Activated T-helper 17 cell treated with anti-CD3 and anti-CD28 coated beads, Interleukin-2, amount 50 U/mL, for 72 hours (primary cell): ENCODE data around the gene AKAP6. TPM values are rescaled to one million over a fixed set of nuclear protein-coding genes. Genes with fewer than 3 reads are reported as not detected.
"Not testable (repeated sequence)": the region's sequence is repeated elsewhere in the genome, so short reads cannot be mapped to it uniquely, and the experiment has no call there.

Source experiments
- ATAC-seq: fragments of 150-1000 bp; cut with Tn5 transposase; replicated peaks from 2 replicates; pipeline ENCODE4 v1.10.0; 2021; ENCODE audit warnings: mild to moderate bottlenecking, moderate library complexity
- H3K27ac Mint-ChIP-seq: one replicate; pipeline ENCODE4 v1.8.0; 2022; ENCODE audit warnings: mixed read lengths
- H3K27me3 Mint-ChIP-seq: one replicate; pipeline ENCODE4 v1.8.0; 2022; ENCODE audit warnings: mixed read lengths
- H3K36me3 Mint-ChIP-seq: one replicate; pipeline ENCODE4 v1.8.0; 2022; ENCODE audit warnings: low read depth, mild to moderate bottlenecking, mixed read lengths
- H3K4me1 Mint-ChIP-seq: one replicate; pipeline ENCODE4 v1.8.0; 2022; ENCODE audit warnings: mixed read lengths
- H3K4me3 Mint-ChIP-seq: one replicate; pipeline ENCODE4 v1.8.0; 2022; ENCODE audit warnings: mild to moderate bottlenecking, mixed read lengths
- H3K9me3 Mint-ChIP-seq: one replicate; pipeline ENCODE4 v1.8.0; 2022; ENCODE audit warnings: mixed read lengths
- total RNA-seq, 2 donors: library from RNA; stranded (reverse); gene quantifications; one replicate each; pipeline ENCODE4 v1.2.3, GENCODE V29; 2022

The AKAP6 gene
- total RNA-seq, 2 donors from 2014 or later, result 1.1 to 2.1 TPM

- H3K9me3 Mint-ChIP-seq, result no peaks in the 10 kb centered on the region
- no peaks in the 10 kb centered on the region for H3K4me1 Mint-ChIP-seq
- H3K27me3 Mint-ChIP-seq, result peaks cover 3% of the 10 kb centered on the region
- peak; percentile 57 for ATAC-seq
- H3K4me3 Mint-ChIP-seq, result no peak overlapping the region
- H3K27ac Mint-ChIP-seq, result no peak overlapping the region
- no peaks in the 10 kb centered on the region for H3K36me3 Mint-ChIP-seq
These were observed 247.1 kb downstream of the AKAP6 start for GRCh38 chr14:32576088-32576795.

GRCh38 chr14:32576977-32577376 lies 247.9 kb downstream of the AKAP6 start:
- Mint-ChIP-seq H3K4me3 (no peak overlapping the region), H3K27me3 (peaks cover 3% of the 10 kb centered on the region), H3K27ac (no peak overlapping the region)

DNA sequence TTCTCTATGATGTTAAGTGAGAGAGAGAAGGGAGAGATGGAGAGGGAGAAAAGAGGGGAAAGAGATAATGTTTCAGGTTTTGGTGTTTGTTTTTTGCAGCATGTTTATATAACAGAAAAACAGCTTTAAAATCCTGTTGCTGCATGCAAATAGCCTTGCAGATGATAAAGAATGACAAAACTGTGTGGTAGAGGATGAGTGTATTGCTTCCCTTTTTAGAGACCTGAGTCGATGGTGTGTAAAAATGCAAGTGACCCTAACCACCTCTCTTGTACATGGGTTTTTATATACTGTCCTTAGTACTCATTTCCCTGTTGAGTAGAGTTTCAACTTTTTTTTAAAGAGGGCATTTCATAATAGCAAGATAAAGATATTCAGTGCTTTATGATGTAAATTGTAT lies 249.1 kb downstream of the AKAP6 start:
- Mint-ChIP-seq H3K4me3 (no peak overlapping the region), H3K27me3 (peaks cover 3% of the 10 kb centered on the region), H3K27ac (no peak overlapping the region), H3K36me3 (no peaks in the 10 kb centered on the region), H3K9me3 (no peaks in the 10 kb centered on the region), H3K4me1 (no peaks in the 10 kb centered on the region)
- ATAC-seq, result peak; percentile 47

More at GRCh38 chr14:32576977-32577376, 247.9 kb downstream of the AKAP6 start:
- no peak for ATAC-seq
- Mint-ChIP-seq H3K4me1 (no peaks in the 10 kb centered on the region), H3K9me3 (no peaks in the 10 kb centered on the region), H3K36me3 (no peaks in the 10 kb centered on the region)

DNA sequence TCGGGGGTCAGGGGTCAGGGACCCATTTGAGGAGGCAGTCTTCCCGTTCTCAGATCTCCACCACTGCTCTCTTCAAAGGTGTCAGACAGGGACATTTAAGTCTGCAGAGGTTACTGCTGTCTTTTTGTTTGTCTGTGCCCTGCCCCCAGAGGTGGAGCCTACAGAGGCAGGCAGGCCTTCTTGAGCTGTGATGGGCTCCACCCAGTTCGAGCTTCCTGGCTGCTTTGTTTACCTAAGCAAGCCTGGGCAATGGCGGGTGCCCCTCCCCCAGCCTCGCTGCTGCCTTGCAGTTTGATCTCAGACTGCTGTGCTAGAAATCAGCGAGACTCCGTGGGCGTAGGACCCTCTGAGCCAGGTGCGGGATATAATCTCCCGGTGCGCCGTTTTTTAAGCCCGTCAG lies 254.3 kb downstream of the AKAP6 start:
- not testable (repeated sequence) for ATAC-seq, H3K36me3 Mint-ChIP-seq, H3K4me3 Mint-ChIP-seq, H3K4me1 Mint-ChIP-seq, H3K9me3 Mint-ChIP-seq, H3K27ac Mint-ChIP-seq
- H3K27me3 Mint-ChIP-seq, result peaks cover 15% of the 10 kb centered on the region

DNA sequence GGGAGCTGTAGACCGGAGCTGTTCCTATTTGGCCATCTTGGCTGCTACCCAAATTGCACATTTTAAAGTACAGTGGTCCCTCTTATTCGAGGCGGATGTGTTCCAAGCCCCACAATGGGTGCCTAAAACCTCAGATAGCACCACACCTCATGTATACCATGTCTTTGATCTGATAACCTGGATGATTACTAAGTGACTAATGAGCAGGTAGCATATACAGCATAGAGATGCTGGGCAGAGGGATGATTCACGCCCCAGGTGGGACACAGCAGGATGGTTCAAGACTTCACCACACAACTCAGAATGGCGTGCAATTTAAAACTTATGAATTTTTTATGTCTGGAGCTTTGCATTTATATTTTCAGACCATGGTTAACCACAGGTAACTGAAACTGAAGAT lies 255.0 kb downstream of the AKAP6 start:
- H3K4me3 Mint-ChIP-seq, result no peak overlapping the region
- no peaks in the 10 kb centered on the region for H3K4me1 Mint-ChIP-seq
- no peaks in the 10 kb centered on the region for H3K36me3 Mint-ChIP-seq
- peaks cover 15% of the 10 kb centered on the region for H3K27me3 Mint-ChIP-seq
- no peak for ATAC-seq
- H3K9me3 Mint-ChIP-seq, result peaks cover 6% of the 10 kb centered on the region
- no peak overlapping the region for H3K27ac Mint-ChIP-seq

GRCh38 chr14:32587461-32587860 lies 258.4 kb downstream of the AKAP6 start:
- peaks cover 15% of the 10 kb centered on the region for H3K27me3 Mint-ChIP-seq
- no peaks in the 10 kb centered on the region for H3K36me3 Mint-ChIP-seq
- H3K27ac Mint-ChIP-seq, result no peak overlapping the region
- H3K4me1 Mint-ChIP-seq, result no peaks in the 10 kb centered on the region
- H3K4me3 Mint-ChIP-seq, result no peak overlapping the region
- no peak for ATAC-seq
- peaks cover 6% of the 10 kb centered on the region for H3K9me3 Mint-ChIP-seq

DNA sequence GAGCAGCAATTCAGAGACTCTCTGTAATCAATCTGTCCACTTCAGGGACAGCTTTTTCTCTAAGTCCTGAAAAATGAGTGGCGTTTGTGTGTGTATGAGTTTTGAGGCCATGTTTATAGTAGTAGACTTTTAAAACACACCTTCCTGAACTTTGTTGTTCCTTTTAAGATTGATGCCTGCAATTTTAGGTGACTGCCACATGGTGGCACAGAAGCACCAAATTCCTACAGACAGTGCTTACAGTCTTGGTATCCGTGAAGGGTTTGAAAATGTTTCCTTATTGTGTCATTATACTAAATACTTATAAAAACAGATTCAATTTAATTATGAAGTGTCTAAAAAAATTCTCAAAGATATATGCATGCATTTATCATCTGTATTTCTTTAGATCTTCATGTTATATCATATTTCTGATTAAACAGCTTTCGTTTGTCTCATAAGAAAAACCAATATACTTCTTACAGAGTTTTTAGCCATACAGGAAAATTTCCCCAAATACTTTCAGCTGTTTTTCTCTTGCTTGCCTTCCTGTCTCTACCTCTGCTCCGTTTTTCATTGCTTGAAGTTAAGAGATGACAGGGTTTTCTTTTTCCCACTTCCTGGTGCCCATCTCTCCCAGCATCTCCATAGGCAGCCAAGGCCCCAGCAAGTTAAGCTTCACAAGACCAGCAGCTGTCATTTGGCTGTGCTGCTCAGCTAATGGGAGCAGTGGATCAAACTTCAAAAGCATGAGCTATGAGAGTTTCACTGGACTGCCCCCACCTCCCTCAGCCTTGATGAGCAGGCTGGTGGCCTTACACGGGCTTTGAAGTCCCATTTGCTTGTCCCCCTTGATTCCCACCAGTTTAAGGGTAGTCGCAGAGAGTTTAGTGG lies 259.6 kb downstream of the AKAP6 start:
- no peak for ATAC-seq
- Mint-ChIP-seq H3K4me3 (no peak overlapping the region), H3K9me3 (peaks cover 6% of the 10 kb centered on the region), H3K27me3 (peaks cover 15% of the 10 kb centered on the region), H3K4me1 (no peaks in the 10 kb centered on the region), H3K27ac (no peak overlapping the region), H3K36me3 (no peaks in the 10 kb centered on the region)

DNA sequence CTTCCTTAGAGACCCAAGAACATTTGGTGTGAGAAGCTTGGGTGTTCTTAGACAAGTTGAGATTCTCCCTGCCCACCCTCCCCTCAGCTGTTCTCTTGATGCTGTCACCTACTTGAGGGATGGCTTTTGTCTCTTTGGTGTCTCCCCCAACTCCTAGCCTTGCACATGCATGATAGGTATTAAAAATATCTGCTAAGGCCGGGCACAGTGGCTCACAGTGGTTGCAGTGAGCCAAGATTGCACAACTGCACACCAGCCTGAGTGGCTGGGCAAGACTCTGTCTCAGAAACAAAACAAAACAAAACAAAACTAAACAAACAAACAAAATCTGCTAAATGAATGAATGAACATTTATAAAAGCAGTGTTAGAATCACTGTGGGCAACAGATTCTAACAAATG lies 261.1 kb downstream of the AKAP6 start:
- Mint-ChIP-seq H3K27ac (no peak overlapping the region), H3K27me3 (peaks cover 18% of the 10 kb centered on the region), H3K9me3 (peaks cover 6% of the 10 kb centered on the region), H3K4me1 (no peaks in the 10 kb centered on the region), H3K4me3 (no peak overlapping the region), H3K36me3 (no peaks in the 10 kb centered on the region)
- ATAC-seq, result no peak

DNA sequence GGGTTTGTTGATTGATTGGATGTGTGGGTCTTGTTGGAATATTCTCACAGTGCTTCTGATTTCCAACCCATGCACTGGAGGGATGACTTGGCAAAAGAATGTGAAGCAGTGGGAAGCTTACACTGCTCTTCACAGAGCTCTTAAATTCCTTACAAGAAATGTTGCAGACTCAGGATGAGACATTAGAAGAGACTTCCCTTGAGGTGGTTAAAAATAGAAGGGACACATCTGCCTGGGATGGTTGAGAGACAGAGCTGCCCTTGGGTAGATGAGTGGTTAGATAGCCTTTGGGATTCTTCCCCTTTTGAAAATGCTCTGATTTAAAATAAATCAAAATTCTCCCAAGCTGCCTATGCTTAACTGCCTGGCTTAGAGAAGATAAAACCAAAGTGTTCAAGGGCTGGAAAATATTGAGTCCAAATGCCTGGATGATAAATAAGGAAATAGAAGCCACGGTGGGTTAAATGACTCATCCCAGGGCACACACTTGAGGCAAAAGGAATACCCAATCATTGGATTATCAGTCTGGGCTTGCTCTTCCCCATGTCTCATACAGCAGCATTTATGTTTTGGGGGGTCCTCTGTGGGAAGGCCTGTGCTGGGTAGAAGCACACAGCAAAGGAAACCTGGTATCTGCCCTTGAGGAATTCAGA lies 264.3 kb downstream of the AKAP6 start:
- H3K36me3 Mint-ChIP-seq, result no peaks in the 10 kb centered on the region
- H3K27ac Mint-ChIP-seq, result no peak overlapping the region
- no peak for ATAC-seq
- H3K9me3 Mint-ChIP-seq, result peaks cover under 1% of the 10 kb centered on the region
- peaks cover 3% of the 10 kb centered on the region for H3K27me3 Mint-ChIP-seq
- no peak overlapping the region for H3K4me3 Mint-ChIP-seq
- no peaks in the 10 kb centered on the region for H3K4me1 Mint-ChIP-seq

- ATAC-seq, result no peak
- no peak overlapping the region for H3K27ac Mint-ChIP-seq
- H3K4me3 Mint-ChIP-seq, result no peak overlapping the region
- no peaks in the 10 kb centered on the region for H3K9me3 Mint-ChIP-seq
- peaks cover 3% of the 10 kb centered on the region for H3K27me3 Mint-ChIP-seq
- H3K4me1 Mint-ChIP-seq, result no peaks in the 10 kb centered on the region
- no peaks in the 10 kb centered on the region for H3K36me3 Mint-ChIP-seq
These were observed 265.7 kb downstream of the AKAP6 start for GRCh38 chr14:32594766-32595165.

DNA sequence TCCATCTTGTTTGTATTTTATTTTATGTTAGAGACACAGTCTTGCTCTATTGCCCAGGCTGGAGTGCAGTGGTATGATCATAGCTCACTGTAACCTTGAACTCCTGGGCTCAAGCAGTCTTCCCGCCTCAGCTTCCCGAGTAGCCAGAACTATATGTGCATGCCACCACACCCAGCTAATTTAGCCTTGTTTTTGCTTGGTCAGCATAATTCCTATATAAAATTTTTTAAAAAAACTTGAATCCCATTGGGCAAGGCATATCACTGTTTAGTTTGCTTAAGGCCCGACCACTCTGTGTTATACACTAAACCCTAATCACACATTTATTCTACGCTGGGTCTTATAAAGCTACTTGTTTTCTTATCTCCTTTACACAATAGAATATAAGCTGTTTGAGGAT lies 266.4 kb downstream of the AKAP6 start:
- peaks cover 3% of the 10 kb centered on the region for H3K27me3 Mint-ChIP-seq
- H3K36me3 Mint-ChIP-seq, result no peaks in the 10 kb centered on the region
- no peaks in the 10 kb centered on the region for H3K4me1 Mint-ChIP-seq
- H3K27ac Mint-ChIP-seq, result no peak overlapping the region
- H3K4me3 Mint-ChIP-seq, result no peak overlapping the region
- no peaks in the 10 kb centered on the region for H3K9me3 Mint-ChIP-seq
- ATAC-seq, result no peak

- Mint-ChIP-seq H3K27me3 (peaks cover 3% of the 10 kb centered on the region), H3K4me3 (no peak overlapping the region), H3K27ac (no peak overlapping the region), H3K36me3 (no peaks in the 10 kb centered on the region), H3K9me3 (no peaks in the 10 kb centered on the region), H3K4me1 (no peaks in the 10 kb centered on the region)
- no peak for ATAC-seq
These were observed 267.3 kb downstream of the AKAP6 start for GRCh38 chr14:32596390-32596789.

DNA sequence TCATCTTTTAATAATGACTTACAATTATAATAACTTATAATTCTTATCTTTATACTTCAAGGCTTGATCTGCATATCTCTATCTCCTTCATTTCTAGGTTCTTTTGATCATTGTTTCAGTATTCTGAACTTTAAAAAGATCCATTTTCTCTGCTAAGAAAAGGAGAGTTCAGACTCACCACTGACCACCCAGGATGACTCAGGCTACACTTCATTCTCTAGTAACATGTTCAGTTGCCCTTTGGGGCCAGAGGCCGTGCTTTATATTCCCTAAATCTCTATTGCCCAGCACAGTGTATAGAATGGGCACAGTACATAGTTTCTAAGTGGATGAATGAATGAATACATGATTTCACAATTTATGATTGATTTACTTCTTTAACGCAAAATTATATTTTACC lies 268.7 kb downstream of the AKAP6 start:
- no peak overlapping the region for H3K4me3 Mint-ChIP-seq
- peaks cover 3% of the 10 kb centered on the region for H3K27me3 Mint-ChIP-seq
- H3K27ac Mint-ChIP-seq, result no peak overlapping the region
- H3K36me3 Mint-ChIP-seq, result no peaks in the 10 kb centered on the region
- no peaks in the 10 kb centered on the region for H3K4me1 Mint-ChIP-seq
- no peaks in the 10 kb centered on the region for H3K9me3 Mint-ChIP-seq
- no peak for ATAC-seq

DNA sequence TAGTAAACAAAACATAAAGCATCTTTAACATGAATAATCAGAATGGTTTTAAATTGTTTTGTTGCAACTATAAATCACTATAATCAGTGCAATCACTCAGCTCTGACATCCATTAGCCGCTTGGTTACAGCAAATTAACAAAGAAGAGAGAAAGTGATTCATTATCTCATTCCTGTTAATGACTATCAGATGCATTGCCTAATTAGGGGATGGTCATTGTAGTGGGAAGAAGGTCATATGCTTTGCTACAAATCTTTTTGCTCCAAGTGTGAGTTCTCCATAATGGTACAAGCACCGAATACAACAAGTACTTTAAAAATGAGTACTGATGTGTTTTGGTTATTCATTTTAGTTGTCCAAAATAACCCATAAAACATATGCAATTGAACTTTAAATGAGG lies 272.0 kb downstream of the AKAP6 start:
- Mint-ChIP-seq H3K27me3 (no peaks in the 10 kb centered on the region), H3K4me1 (no peaks in the 10 kb centered on the region), H3K9me3 (no peaks in the 10 kb centered on the region), H3K36me3 (no peaks in the 10 kb centered on the region), H3K4me3 (no peak overlapping the region), H3K27ac (no peak overlapping the region)
- ATAC-seq, result no peak

DNA sequence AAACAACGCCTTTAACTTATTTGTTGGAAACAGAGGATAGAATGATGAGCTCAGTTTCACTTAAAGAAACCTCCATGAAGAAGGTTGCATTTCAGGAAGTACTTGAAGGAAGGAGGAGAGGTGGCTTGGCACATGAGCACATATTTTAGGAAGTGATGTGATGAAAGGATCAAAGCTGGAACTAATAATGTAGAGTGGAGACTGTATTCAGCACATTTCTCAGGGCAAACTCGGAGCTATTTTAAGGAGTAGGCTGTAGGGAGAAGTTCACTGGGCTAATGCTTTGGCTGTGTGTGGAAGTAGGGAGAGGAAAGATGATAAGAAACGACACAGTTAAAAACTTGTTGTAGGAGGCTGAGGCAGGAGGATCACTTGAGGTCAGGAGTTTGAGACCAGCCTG lies 272.8 kb downstream of the AKAP6 start:
- Mint-ChIP-seq H3K9me3 (no peaks in the 10 kb centered on the region), H3K27me3 (no peaks in the 10 kb centered on the region), H3K4me3 (no peak overlapping the region), H3K4me1 (no peaks in the 10 kb centered on the region), H3K27ac (no peak overlapping the region), H3K36me3 (no peaks in the 10 kb centered on the region)
- ATAC-seq, result no peak
